WTC11 (cell line): ENCODE measurements around the gene ACSF2. TPM values are rescaled to one million over a fixed set of nuclear protein-coding genes. Genes with fewer than 3 reads are reported as not detected.
A peak's percentile ranks its signal among the peaks of the same experiment; 100 is the strongest.

Experiments used
- ATAC-seq: fragments of 200-7000 bp; cut with Tn5 transposase; 2 replicates; pipeline ENCODE4 v1.10.0; 2021; ENCODE audit warnings: mild to moderate bottlenecking, moderate library complexity
- CTCF ChIA-PET: fragments of 300-600 bp; sonication (Branson Sonifier 250); formaldehyde crosslinking; loops from one replicate; lab custom pipeline; 2021; ENCODE audit warnings: antibody characterized with exemption; lab: Charles Lee
- POLR2A ChIA-PET: fragments of 350-600 bp; sonication (Branson Sonifier 250); formaldehyde crosslinking; loops from one replicate; lab custom pipeline; 2021; ENCODE audit warnings: antibody characterized with exemption; lab: Charles Lee
- DNase-seq: peaks from one replicate; pipeline ENCODE4 v3.0.0; 2021; ENCODE audit warnings: low spot score
- H3K27ac Mint-ChIP-seq: 2 replicates; pipeline ENCODE4 v1.8.0; 2021; ENCODE audit warnings: mixed read lengths
- H3K27me3 Mint-ChIP-seq: 2 replicates; pipeline ENCODE4 v1.8.0; 2021; ENCODE audit warnings: low read depth, mild to moderate bottlenecking, moderate library complexity, mixed read lengths
- H3K36me3 Mint-ChIP-seq: 2 replicates; pipeline ENCODE4 v1.8.0; 2021; ENCODE audit warnings: mixed read lengths
- H3K4me1 Mint-ChIP-seq: 2 replicates; pipeline ENCODE4 v1.8.0; 2022; ENCODE audit warnings: mixed read lengths
- H3K4me3 Mint-ChIP-seq: 2 replicates; pipeline ENCODE4 v1.8.0; 2021; ENCODE audit warnings: mild to moderate bottlenecking, moderate library complexity, mixed read lengths
- H3K9me3 Mint-ChIP-seq: 2 replicates; pipeline ENCODE4 v1.8.0; 2021; ENCODE audit warnings: mixed read lengths
- CREB1 ChIP-seq: sonication (generic); formaldehyde crosslinking; IDR thresholded peaks from 2 replicates; pipeline ENCODE4 v1.8.0; 2023; ENCODE audit warnings: mild to moderate bottlenecking, missing genetic modification reagents
- HMGA2 ChIP-seq: fragments of 250-450 bp; sonication (Bioruptor Pico); IDR thresholded peaks from 2 replicates; pipeline ENCODE4 v1.4.0; 2021; ENCODE audit warnings: mild to moderate bottlenecking, moderate library complexity
- NR1H2 ChIP-seq: sonication (generic); formaldehyde crosslinking; IDR thresholded peaks from 2 replicates; pipeline ENCODE4 v1.9.0; 2021; ENCODE audit warnings: mild to moderate bottlenecking, moderate library complexity, missing genetic modification reagents
- OVOL2 ChIP-seq: fragments of 250-450 bp; sonication (Bioruptor Pico); IDR thresholded peaks from 2 replicates; pipeline ENCODE4 v1.9.0; 2021; ENCODE audit warnings: mild to moderate bottlenecking, borderline replicate concordance
- SMAD4 ChIP-seq: sonication (generic); formaldehyde crosslinking; IDR thresholded peaks from 2 replicates; pipeline ENCODE4 v1.8.0; 2022; ENCODE audit warnings: mild to moderate bottlenecking, missing genetic modification reagents
- TCF7 ChIP-seq: sonication (generic); formaldehyde crosslinking; IDR thresholded peaks from 2 replicates; pipeline ENCODE4 v1.8.0; 2022; ENCODE audit warnings: mild to moderate bottlenecking, low read depth, missing genetic modification reagents, moderate library complexity
- USF1 ChIP-seq: sonication (generic); formaldehyde crosslinking; IDR thresholded peaks from 2 replicates; pipeline ENCODE4 v1.8.0; 2022; ENCODE audit warnings: mild to moderate bottlenecking, missing genetic modification reagents
- ZBTB21 ChIP-seq: sonication (generic); formaldehyde crosslinking; IDR thresholded peaks from 2 replicates; pipeline ENCODE4 v1.8.1; 2023; ENCODE audit warnings: mild to moderate bottlenecking, missing genetic modification reagents, borderline replicate concordance
- ZBTB43 ChIP-seq: sonication (generic); formaldehyde crosslinking; IDR thresholded peaks from 2 replicates; pipeline ENCODE4 v1.8.1; 2023; ENCODE audit warnings: mild to moderate bottlenecking, missing genetic modification reagents
- ZNF263 ChIP-seq: sonication (generic); formaldehyde crosslinking; IDR thresholded peaks from 2 replicates; pipeline ENCODE4 v1.8.1; 2022; ENCODE audit warnings: low read depth, mild to moderate bottlenecking, moderate library complexity, missing genetic modification reagents
- ZNF317 ChIP-seq: sonication (generic); formaldehyde crosslinking; IDR thresholded peaks from 2 replicates; pipeline ENCODE4 v1.8.1; 2023; ENCODE audit warnings: low read depth, mild to moderate bottlenecking, moderate library complexity, missing genetic modification reagents, borderline replicate concordance
- ZNF425 ChIP-seq: fragments of 250-450 bp; sonication (Bioruptor Pico); conservative IDR thresholded peaks from 2 replicates; pipeline ENCODE4 v1.9.0; 2021; ENCODE audit warnings: mild to moderate bottlenecking
- total RNA-seq: library from RNA; stranded (reverse); gene quantifications from 3 replicates; pipeline ENCODE4 v1.2.3, GENCODE V29; 2021
- TF ChIP-seq, protein P1 (sequence below): sonication (generic); formaldehyde crosslinking; IDR thresholded peaks from 2 replicates; pipeline ENCODE4 v1.8.1; 2022; ENCODE audit warnings: missing genetic modification reagents, borderline replicate concordance
- TF ChIP-seq, protein P2 (sequence below): sonication (generic); formaldehyde crosslinking; IDR thresholded peaks from 2 replicates; pipeline ENCODE4 v1.8.0; 2022; ENCODE audit warnings: mild to moderate bottlenecking, missing genetic modification reagents

The ACSF2 gene
- total RNA-seq, 1 experiment from 2014 or later: 19.9 TPM

DNA sequence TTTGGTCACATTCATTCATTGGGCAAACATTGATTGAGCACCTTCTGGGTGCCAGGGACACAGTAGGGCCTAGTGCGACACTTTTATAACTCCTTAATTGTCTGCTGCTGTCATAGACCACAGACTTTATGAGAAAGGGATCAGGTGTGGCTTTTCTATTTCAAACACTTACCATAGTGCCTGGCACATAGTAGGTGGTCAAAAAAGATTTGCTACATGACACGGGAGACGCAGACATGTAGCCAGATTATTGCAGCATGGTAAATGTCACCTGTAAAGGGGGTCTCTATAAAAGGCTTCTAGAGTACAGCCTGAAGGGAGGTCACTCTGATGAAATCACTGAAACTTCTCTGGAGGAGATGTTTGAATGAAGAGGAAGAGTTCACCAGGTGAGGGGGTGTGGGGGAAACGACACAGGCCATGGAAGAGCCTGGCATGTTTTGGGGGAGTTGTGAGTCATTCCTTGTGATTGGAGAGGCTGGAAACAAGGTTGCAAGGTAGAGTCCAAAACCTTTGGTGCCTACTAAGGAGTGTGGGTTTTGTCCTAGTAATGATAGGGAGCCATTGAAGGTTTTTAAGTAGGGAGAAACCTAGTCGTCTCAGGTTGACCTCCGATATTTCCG is 54.2 kb downstream of the ACSF2 start:
- Mint-ChIP-seq H3K4me3 (peak overlapping the region; percentile 81; the same call in 1 of the 2 replicates), H3K9me3 (no peaks in the 10 kb centered on the region), H3K36me3 (peaks cover 12% of the 10 kb centered on the region), H3K4me1 (peaks cover 14% of the 10 kb centered on the region), H3K27me3 (peaks cover 14% of the 10 kb centered on the region), H3K27ac (no peak overlapping the region)
- TF ChIP-seq ZNF263 (CRISPR knock-in tag) (no peak), ZBTB21 (CRISPR knock-in tag) (no peak), HMGA2 (CRISPR knock-in tag) (no peak), ZBTB43 (CRISPR knock-in tag) (no peak)
- no peak for ATAC-seq
- DNase-seq: no peak
- POLR2A ChIA-PET: interaction anchor here (0.6 to 1.4 kb wide), 2 partner anchors 70 to 80 kb away, joined by 4 to 7 read pairs; partner anchors contain the start of gene CACNA1G
- CTCF ChIA-PET: interaction anchor here (0.5 to 2.8 kb wide), 20 partner anchors 8 to 363 kb away, joined by 3 to 42 read pairs (median 5); partner anchors contain the start of genes CHAD, LRRC59 and TMEM92

DNA sequence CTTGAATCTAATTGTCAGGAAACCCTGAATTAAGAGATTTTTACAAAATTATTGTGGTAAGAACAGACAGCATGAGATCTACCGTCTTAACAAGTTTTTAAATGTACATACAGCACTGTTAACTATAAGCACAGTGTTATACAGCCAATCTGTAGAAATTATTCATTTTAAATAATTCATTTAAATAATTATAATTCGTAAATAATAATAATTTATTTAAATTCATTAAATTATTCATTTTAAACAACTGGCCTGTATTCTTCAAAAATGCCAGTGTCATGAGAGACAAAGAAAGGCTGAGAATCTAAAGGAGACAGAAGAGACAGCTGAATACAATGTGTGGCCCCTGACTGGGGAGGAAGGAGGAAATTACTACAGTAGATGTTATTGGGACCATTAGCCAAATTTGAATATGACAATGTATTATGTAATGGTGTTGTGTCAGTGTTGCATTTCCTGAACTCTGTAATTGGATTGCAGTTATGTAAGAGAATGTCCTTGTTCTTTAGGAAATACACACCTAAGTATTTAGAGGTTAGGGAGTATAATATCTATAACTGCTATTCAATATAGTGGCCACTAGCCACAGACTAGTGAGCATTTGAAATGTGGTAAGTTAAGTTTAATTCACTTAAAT is 55.0 kb downstream of the ACSF2 start:
- no peak for ATAC-seq
- no peak for DNase-seq
- TF ChIP-seq HMGA2 (CRISPR knock-in tag) (peak; percentile 98), ZNF317 (CRISPR knock-in tag) (no peak)
- TF ChIP-seq, all 79 proteins: peak for 1
- Mint-ChIP-seq H3K9me3 (no peaks in the 10 kb centered on the region), H3K4me3 (no peak overlapping the region), H3K27ac (no peak overlapping the region), H3K27me3 (peaks cover 8% of the 10 kb centered on the region), H3K4me1 (peaks cover 14% of the 10 kb centered on the region), H3K36me3 (peaks cover 16% of the 10 kb centered on the region)
- ChIA-PET POLR2A (no interaction called here), CTCF (interaction anchor here (2.9 to 4.7 kb wide), 2 partner anchors 21 to 84 kb away, joined by 10 to 35 read pairs; partner anchors contain the start of gene LRRC59)

DNA sequence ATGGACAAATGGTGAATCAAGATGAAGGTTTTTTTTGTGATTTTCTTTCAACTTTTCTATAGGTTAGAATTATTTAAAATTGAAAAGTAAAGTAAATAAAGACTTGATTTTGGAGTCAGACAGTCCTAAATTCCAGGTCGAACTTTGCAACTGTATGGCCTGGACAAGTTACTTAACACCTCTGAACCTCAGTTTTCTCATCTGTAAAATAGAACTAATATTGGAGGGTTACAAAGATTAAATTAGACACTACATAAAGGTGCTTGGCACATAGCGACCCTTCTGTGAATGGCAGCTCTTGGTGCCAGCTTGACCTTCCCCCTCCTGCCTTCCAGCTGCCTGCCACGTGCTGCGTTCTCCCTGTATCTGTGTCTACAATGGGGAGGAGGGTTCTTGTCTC is 55.6 kb downstream of the ACSF2 start:
- CTCF ChIA-PET: interaction anchor here (0.8 to 4.7 kb wide), 8 partner anchors 20 to 144 kb away, joined by 3 to 35 read pairs (median 10); partner anchors contain the start of gene LRRC59
- H3K9me3 Mint-ChIP-seq: no peaks in the 10 kb centered on the region
- H3K27ac Mint-ChIP-seq: no peak overlapping the region
- no peak for ATAC-seq
- peaks cover 5% of the 10 kb centered on the region for H3K27me3 Mint-ChIP-seq
- H3K4me1 Mint-ChIP-seq: peaks cover 10% of the 10 kb centered on the region
- TF ChIP-seq TCF7: no peak
- no peak for TF ChIP-seq CREB1
- TF ChIP-seq, protein P1, sequence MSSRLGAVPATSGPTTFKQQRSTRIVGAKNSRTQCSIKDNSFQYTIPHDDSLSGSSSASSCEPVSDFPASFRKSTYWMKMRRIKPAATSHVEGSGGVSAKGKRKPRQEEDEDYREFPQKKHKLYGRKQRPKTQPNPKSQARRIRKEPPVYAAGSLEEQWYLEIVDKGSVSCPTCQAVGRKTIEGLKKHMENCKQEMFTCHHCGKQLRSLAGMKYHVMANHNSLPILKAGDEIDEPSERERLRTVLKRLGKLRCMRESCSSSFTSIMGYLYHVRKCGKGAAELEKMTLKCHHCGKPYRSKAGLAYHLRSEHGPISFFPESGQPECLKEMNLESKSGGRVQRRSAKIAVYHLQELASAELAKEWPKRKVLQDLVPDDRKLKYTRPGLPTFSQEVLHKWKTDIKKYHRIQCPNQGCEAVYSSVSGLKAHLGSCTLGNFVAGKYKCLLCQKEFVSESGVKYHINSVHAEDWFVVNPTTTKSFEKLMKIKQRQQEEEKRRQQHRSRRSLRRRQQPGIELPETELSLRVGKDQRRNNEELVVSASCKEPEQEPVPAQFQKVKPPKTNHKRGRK (CRISPR knock-in tag): no peak
- TF ChIP-seq NR1H2 (CRISPR knock-in tag): no peak
- no peak for TF ChIP-seq SMAD4 (CRISPR knock-in tag)
- no peak for TF ChIP-seq USF1
- TF ChIP-seq, protein P2, sequence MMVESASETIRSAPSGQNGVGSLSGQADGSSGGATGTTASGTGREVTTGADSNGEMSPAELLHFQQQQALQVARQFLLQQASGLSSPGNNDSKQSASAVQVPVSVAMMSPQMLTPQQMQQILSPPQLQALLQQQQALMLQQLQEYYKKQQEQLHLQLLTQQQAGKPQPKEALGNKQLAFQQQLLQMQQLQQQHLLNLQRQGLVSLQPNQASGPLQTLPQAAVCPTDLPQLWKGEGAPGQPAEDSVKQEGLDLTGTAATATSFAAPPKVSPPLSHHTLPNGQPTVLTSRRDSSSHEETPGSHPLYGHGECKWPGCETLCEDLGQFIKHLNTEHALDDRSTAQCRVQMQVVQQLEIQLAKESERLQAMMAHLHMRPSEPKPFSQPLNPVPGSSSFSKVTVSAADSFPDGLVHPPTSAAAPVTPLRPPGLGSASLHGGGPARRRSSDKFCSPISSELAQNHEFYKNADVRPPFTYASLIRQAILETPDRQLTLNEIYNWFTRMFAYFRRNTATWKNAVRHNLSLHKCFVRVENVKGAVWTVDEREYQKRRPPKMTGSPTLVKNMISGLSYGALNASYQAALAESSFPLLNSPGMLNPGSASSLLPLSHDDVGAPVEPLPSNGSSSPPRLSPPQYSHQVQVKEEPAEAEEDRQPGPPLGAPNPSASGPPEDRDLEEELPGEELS (CRISPR knock-in tag): no peak
- TF ChIP-seq ZBTB43 (CRISPR knock-in tag): no peak
- TF ChIP-seq OVOL2 (CRISPR knock-in tag): no peak
- TF ChIP-seq ZNF425 (CRISPR knock-in tag): no peak
- no peak overlapping the region for H3K4me3 Mint-ChIP-seq
- peaks cover 16% of the 10 kb centered on the region for H3K36me3 Mint-ChIP-seq
- POLR2A ChIA-PET: interaction anchor here (0.5 to 1.0 kb wide), 2 partner anchors 22 to 78 kb away, joined by 3 read pairs; partner anchors contain the start of gene CACNA1G
- DNase-seq: no peak
